SK-N-SH treated with all-trans-retinoic acid at 6 μM for 48 hours (cell line): Measurements from ENCODE around the gene DCLRE1A.

Experiments used
- BACH2 ChIP-seq: fragments of 250-450 bp; sonication (Bioruptor Pico); IDR thresholded peaks from 2 replicates; pipeline ENCODE4 v1.9.0; 2021; ENCODE audit warnings: mild to moderate bottlenecking, borderline replicate concordance
- CREB5 ChIP-seq: fragments of 250-450 bp; sonication (Bioruptor Pico); IDR thresholded peaks from 2 replicates; pipeline ENCODE4 v1.5.1; 2020; ENCODE audit warnings: low read depth, mild to moderate bottlenecking, moderate library complexity
- CSRNP3 ChIP-seq: fragments of 250-450 bp; sonication (Bioruptor Pico); IDR thresholded peaks from 2 replicates; pipeline ENCODE4 v1.5.1; 2021; ENCODE audit warnings: mild to moderate bottlenecking, moderate library complexity
- GLIS3 ChIP-seq: fragments of 250-450 bp; sonication (Bioruptor Pico); IDR thresholded peaks from 2 replicates; pipeline ENCODE4 v1.5.0; 2020; ENCODE audit warnings: mild to moderate bottlenecking, moderate library complexity
- PATZ1 ChIP-seq: fragments of 250-450 bp; sonication (Bioruptor Pico); IDR thresholded peaks from 2 replicates; pipeline ENCODE4 v1.8.0; 2020; ENCODE audit warnings: mild to moderate bottlenecking, moderate library complexity, borderline replicate concordance
- TCF4 ChIP-seq: fragments of 250-450 bp; sonication (Bioruptor Pico); IDR thresholded peaks from 2 replicates; pipeline ENCODE4 v1.8.0; 2021; ENCODE audit warnings: mild to moderate bottlenecking, moderate library complexity, borderline replicate concordance
- TOX ChIP-seq: fragments of 250-450 bp; sonication (Bioruptor Pico); IDR thresholded peaks from 2 replicates; pipeline ENCODE4 v1.8.0; 2021; ENCODE audit warnings: mild to moderate bottlenecking, moderate library complexity, borderline replicate concordance
- ZC3H10 ChIP-seq: fragments of 250-450 bp; sonication (Bioruptor Pico); IDR thresholded peaks from 2 replicates; pipeline ENCODE4 v1.5.1; 2021; ENCODE audit warnings: mild to moderate bottlenecking, moderate library complexity
- ZFP3 ChIP-seq: fragments of 250-450 bp; sonication (Bioruptor Pico); IDR thresholded peaks from 2 replicates; pipeline ENCODE4 v1.5.0; 2020; ENCODE audit warnings: mild to moderate bottlenecking, moderate library complexity
- ZFP30 ChIP-seq: fragments of 450-650 bp; formaldehyde crosslinking; IDR thresholded peaks from 2 replicates; pipeline ENCODE4 v1.5.0; 2022; ENCODE audit warnings: mild to moderate bottlenecking, moderate library complexity
- ZNF565 ChIP-seq: fragments of 450-650 bp; formaldehyde crosslinking; conservative IDR thresholded peaks from 2 replicates; pipeline ENCODE4 v1.5.0; 2020; ENCODE audit warnings: low read depth, mild to moderate bottlenecking, moderate library complexity
- ZNF70 ChIP-seq: fragments of 450-650 bp; formaldehyde crosslinking; IDR thresholded peaks from 2 replicates; pipeline ENCODE4 v1.5.0; 2020; ENCODE audit warnings: mild to moderate bottlenecking, moderate library complexity
- ZNF8 ChIP-seq: fragments of 450-650 bp; formaldehyde crosslinking; IDR thresholded peaks from 2 replicates; pipeline ENCODE4 v1.5.0; 2020; ENCODE audit warnings: mild to moderate bottlenecking, moderate library complexity

GRCh38 chr10:113879691-113880090, 25.8 kb upstream of the DCLRE1A start:
- no peak for TF ChIP-seq PATZ1 (CRISPR knock-in tag)
- no peak for TF ChIP-seq ZFP30 (CRISPR knock-in tag)
- TF ChIP-seq BACH2 (CRISPR knock-in tag) = no peak
- TF ChIP-seq ZNF565 = no peak
- TF ChIP-seq GLIS3 = no peak
- no peak for TF ChIP-seq CREB5 (CRISPR knock-in tag)
- TF ChIP-seq TOX (CRISPR knock-in tag) = no peak
- no peak for TF ChIP-seq CSRNP3 (CRISPR knock-in tag)
- TF ChIP-seq ZNF70 (CRISPR knock-in tag) = no peak
- TF ChIP-seq TCF4 (CRISPR knock-in tag) = no peak
- no peak for TF ChIP-seq ZC3H10
- TF ChIP-seq ZFP3 = no peak
- TF ChIP-seq ZNF8 = no peak
